Neuronal stem cell (in vitro differentiated cells): ENCODE measurements around the gene CDC42.

Experiments used
- DNase-seq: peaks from one replicate; pipeline ENCODE4 v3.0.0-alpha.2; 2013; ENCODE audit warnings: low spot score
- H2AFZ ChIP-seq: one replicate; pipeline ENCODE4 v1.6.1; 2013; ENCODE audit warnings: mild to moderate bottlenecking, low read length, inconsistent platforms
- H2AK5ac ChIP-seq: 2 replicates; pipeline ENCODE4 v1.6.1; 2013; ENCODE audit warnings: low read depth, mild to moderate bottlenecking, inconsistent platforms, low read length, moderate library complexity, mixed read lengths
- H2BK120ac ChIP-seq: 2 replicates; pipeline ENCODE4 v1.6.1; 2013; ENCODE audit warnings: low read depth, mild to moderate bottlenecking, inconsistent platforms, low read length, moderate library complexity, mixed read lengths
- H2BK12ac ChIP-seq: one replicate; pipeline ENCODE4 v1.6.1; 2013; ENCODE audit warnings: low read length, inconsistent platforms
- H2BK15ac ChIP-seq: 2 replicates; pipeline ENCODE4 v1.6.1; 2013; ENCODE audit warnings: mild to moderate bottlenecking, low read length, inconsistent platforms, mixed read lengths
- H2BK5ac ChIP-seq: one replicate; pipeline ENCODE4 v1.6.1; 2013; ENCODE audit warnings: inconsistent platforms, mild to moderate bottlenecking, low read length, moderate library complexity
- H3K14ac ChIP-seq: one replicate; pipeline ENCODE4 v1.6.1; 2013; ENCODE audit warnings: low read length, inconsistent platforms
- H3K18ac ChIP-seq: 2 replicates; pipeline ENCODE4 v1.6.1; 2013; ENCODE audit warnings: low read length, inconsistent platforms
- H3K23ac ChIP-seq: 2 replicates; pipeline ENCODE4 v1.6.1; 2013; ENCODE audit warnings: low read depth, mild to moderate bottlenecking, mixed read lengths, low read length, inconsistent platforms; ENCODE audit not compliant: poor library complexity
- H3K27ac ChIP-seq: replicated peaks from 3 replicates; pipeline ENCODE4 v1.5.1; 2013; ENCODE audit warnings: low read length, inconsistent platforms
- H3K27me3 ChIP-seq, 3 experiments: 2 replicates each; pipeline ENCODE4 v1.6.1; 2013; ENCODE audit warnings: low read length in 3 of 3, mild to moderate bottlenecking in 2 of 3, inconsistent platforms in 1 of 3, low read depth in 1 of 3, mixed read lengths in 1 of 3, moderate library complexity in 1 of 3; ENCODE audit not compliant: control insufficient read depth in 3 of 3, insufficient read depth in 3 of 3
- H3K36me3 ChIP-seq, 2 donors: replicated peaks in 1 of 2; 2 replicates each; pipeline ENCODE4 v1.6.1; 2013; ENCODE audit warnings: low read length in 2 of 2; ENCODE audit not compliant: control insufficient read depth in 2 of 2, insufficient read depth in 2 of 2
- H3K4ac ChIP-seq: 2 replicates; pipeline ENCODE4 v1.6.1; 2013; ENCODE audit warnings: inconsistent platforms, mild to moderate bottlenecking, low read length, moderate library complexity
- H3K4me1 ChIP-seq, 2 donors: 1 replicate in 1 of 2; 2 replicates in 1 of 2; pipeline ENCODE4 v1.6.1; 2013; ENCODE audit warnings: low read length in 2 of 2, low read depth in 1 of 2; ENCODE audit not compliant: control insufficient read depth in 2 of 2, insufficient read depth in 1 of 2
- H3K4me2 ChIP-seq: one replicate; pipeline ENCODE4 v1.6.1; 2013; ENCODE audit warnings: mild to moderate bottlenecking, low read length, inconsistent platforms; ENCODE audit not compliant: insufficient read depth, poor library complexity, severe bottlenecking
- H3K4me3 ChIP-seq, 2 donors: 2 replicates each; pipeline ENCODE4 v1.5.1; 2013; ENCODE audit warnings: low read length in 2 of 2, mild to moderate bottlenecking in 2 of 2, inconsistent platforms in 1 of 2, moderate library complexity in 1 of 2
- H3K79me1 ChIP-seq: one replicate; pipeline ENCODE4 v1.6.1; 2013; ENCODE audit warnings: low read depth, mild to moderate bottlenecking, inconsistent platforms, low read length, moderate library complexity
- H3K9ac ChIP-seq: one replicate; pipeline ENCODE4 v1.6.1; 2013; ENCODE audit warnings: mild to moderate bottlenecking, low read depth, low read length, inconsistent platforms; ENCODE audit not compliant: poor library complexity
- H3K9me3 ChIP-seq, 2 donors: replicated peaks in 1 of 2; 2 replicates each; pipeline versions ENCODE3 to v1.6.1; 2013; ENCODE audit warnings: low read length in 2 of 2, mild to moderate bottlenecking in 2 of 2, inconsistent platforms in 1 of 2, low read depth in 1 of 2, mixed read lengths in 1 of 2, moderate library complexity in 1 of 2; ENCODE audit not compliant: control insufficient read depth in 2 of 2, insufficient read depth in 1 of 2
- H4K8ac ChIP-seq: one replicate; pipeline ENCODE4 v1.6.1; 2013; ENCODE audit warnings: low read depth, mild to moderate bottlenecking, inconsistent platforms, low read length, moderate library complexity
- H4K91ac ChIP-seq: one replicate; pipeline ENCODE4 v1.6.1; 2013; ENCODE audit warnings: low read length, low read depth, mild to moderate bottlenecking, inconsistent platforms; ENCODE audit not compliant: poor library complexity
- WGBS, 2 donors: extraction: QIAGEN DNeasy Blood & Tissue Kit; methylation state at CpG; one replicate each; pipeline ENCODE4 v1.1.7; 2013; ENCODE audit warnings: missing lambda C conversion rate in 2 of 2, mixed read lengths in 1 of 2; ENCODE audit not compliant: insufficient read length in 2 of 2, insufficient replicate concordance in 1 of 2; ENCODE audit errors: extremely low coverage in 2 of 2; 5-methylcytosine and 5-hydroxymethylcytosine counted together

CDC42 gene

GRCh38 chr1:22119626-22120468 lies 67.3 kb downstream of the CDC42 start:
- Histone ChIP-seq H2AFZ (no peak overlapping the region), H2BK120ac (no peak overlapping the region), H3K18ac (no peak overlapping the region), H3K4ac (no peak overlapping the region), H3K27ac (no peak overlapping the region), H3K9me3 (no peaks in the 10 kb centered on the region), H4K91ac (peak overlapping the region; percentile 35), H3K4me1 (peaks cover 16 to 23% of the 10 kb centered on the region in 2 donors), H3K4me2 (no peak overlapping the region), H2BK12ac (no peak overlapping the region), H3K79me1 (peaks cover 7% of the 10 kb centered on the region), H4K8ac (no peak overlapping the region), H3K36me3 (peaks cover 4 to 10% of the 10 kb centered on the region in 2 donors), H2BK15ac (no peak overlapping the region), H3K14ac (no peak overlapping the region), H3K23ac (peak overlapping the region; percentile 3), H3K4me3 (no peak overlapping the region), H2BK5ac (no peak overlapping the region), H3K27me3 (no peaks in the 10 kb centered on the region), H3K9ac (peak overlapping the region; percentile 72), H2AK5ac (no peak overlapping the region)
- WGBS, 2 donors, result no CpG with 5 or more reads among the region's 44 CpGs
- DNase-seq, result no peak

- no CpG with 5 or more reads among the region's 11 CpGs for WGBS, 2 donors
- no peak overlapping the region for H2AFZ ChIP-seq
Observed at GRCh38 chr1:22120469-22120790, 67.9 kb downstream of the CDC42 start.

GRCh38 chr1:22121421-22121911 lies 69.0 kb downstream of the CDC42 start:
- Histone ChIP-seq H3K36me3 (peaks cover 4 to 7% of the 10 kb centered on the region in 2 donors), H3K27ac (no peak overlapping the region), H2BK120ac (no peak overlapping the region), H3K9me3 (no peaks in the 10 kb centered on the region), H3K23ac (peak overlapping the region; percentile 52), H4K91ac (no peak overlapping the region), H3K4me1 (peaks cover 11 to 16% of the 10 kb centered on the region in 2 donors), H3K4me3 (peak overlapping the region in 1 of 2 donors; percentile 5), H2BK5ac (no peak overlapping the region), H3K4me2 (no peak overlapping the region), H2BK12ac (no peak overlapping the region), H3K79me1 (peaks cover 3% of the 10 kb centered on the region), H3K14ac (no peak overlapping the region), H3K18ac (peak overlapping the region; percentile 69), H3K27me3 (no peaks in the 10 kb centered on the region), H2AK5ac (peak overlapping the region; percentile 76), H2BK15ac (no peak overlapping the region), H3K4ac (no peak overlapping the region), H4K8ac (no peak overlapping the region), H2AFZ (no peak overlapping the region), H3K9ac (peak overlapping the region; percentile 54)
- DNase-seq, result no peak
- WGBS, 2 donors, result no CpG with 5 or more reads among the region's 15 CpGs

More at GRCh38 chr1:22120469-22120790, 67.9 kb downstream of the CDC42 start:
- H3K36me3 ChIP-seq, result peaks cover 4 to 7% of the 10 kb centered on the region in 2 donors
- no peak overlapping the region for H2BK5ac ChIP-seq
- peaks cover 3% of the 10 kb centered on the region for H3K79me1 ChIP-seq
- H3K4ac ChIP-seq, result no peak overlapping the region
- no peak overlapping the region for H2AK5ac ChIP-seq
- DNase-seq, result no peak
- no peak overlapping the region for H4K91ac ChIP-seq
- H3K27me3 ChIP-seq, result no peaks in the 10 kb centered on the region
- no peak overlapping the region for H4K8ac ChIP-seq
- no peak overlapping the region for H3K4me2 ChIP-seq
- H2BK120ac ChIP-seq, result no peak overlapping the region
- H3K18ac ChIP-seq, result no peak overlapping the region
- peak overlapping the region; percentile 52 for H3K23ac ChIP-seq
- H3K27ac ChIP-seq, result no peak overlapping the region
- no peak overlapping the region for H3K4me3 ChIP-seq
- H3K14ac ChIP-seq, result no peak overlapping the region
- no peaks in the 10 kb centered on the region for H3K9me3 ChIP-seq
- H2BK12ac ChIP-seq, result no peak overlapping the region
- H3K4me1 ChIP-seq, result peaks cover 16 to 17% of the 10 kb centered on the region in 2 donors
- H3K9ac ChIP-seq, result peak overlapping the region; percentile 71
- H2BK15ac ChIP-seq, result no peak overlapping the region

GRCh38 chr1:22122273-22123070 lies 70.0 kb downstream of the CDC42 start:
- no peak overlapping the region for H2BK15ac ChIP-seq
- no peak overlapping the region for H3K27ac ChIP-seq
- H4K91ac ChIP-seq, result no peak overlapping the region
- H3K4me2 ChIP-seq, result no peak overlapping the region
- peak overlapping the region; percentile 75 for H3K18ac ChIP-seq
- H2AFZ ChIP-seq, result no peak overlapping the region
- no peak overlapping the region for H3K9ac ChIP-seq
- no peak overlapping the region for H2BK5ac ChIP-seq
- H3K79me1 ChIP-seq, result peaks cover 3% of the 10 kb centered on the region
- peak overlapping the region; percentile 31 for H3K23ac ChIP-seq
- H2BK120ac ChIP-seq, result no peak overlapping the region
- H4K8ac ChIP-seq, result no peak overlapping the region
- peaks cover 4 to 7% of the 10 kb centered on the region in 2 donors for H3K36me3 ChIP-seq
- H3K27me3 ChIP-seq, result no peaks in the 10 kb centered on the region
- no peak overlapping the region for H3K4me3 ChIP-seq
- peaks cover 6 to 16% of the 10 kb centered on the region in 2 donors for H3K4me1 ChIP-seq
- no peak overlapping the region for H3K14ac ChIP-seq
- no peaks in the 10 kb centered on the region for H3K9me3 ChIP-seq
- no peak overlapping the region for H3K4ac ChIP-seq
- H2AK5ac ChIP-seq, result peak overlapping the region; percentile 61
- WGBS, 2 donors, result no CpG with 5 or more reads among the region's 21 CpGs
- no peak overlapping the region for H2BK12ac ChIP-seq
- DNase-seq, result no peak
